NCI-H2171 treated with DMSO at 0.1 percent for 48 hours (cell line): ENCODE results near the gene KLRK1.
"Not testable (repeated sequence)": the region's sequence is repeated elsewhere in the genome, so short reads cannot be mapped to it uniquely, and the experiment has no call there.

Experiments
- DNase-seq: peaks from one replicate; lab custom pipeline; 2025; lab: John Stamatoyannopoulos, UW

Gene KLRK1

DNA sequence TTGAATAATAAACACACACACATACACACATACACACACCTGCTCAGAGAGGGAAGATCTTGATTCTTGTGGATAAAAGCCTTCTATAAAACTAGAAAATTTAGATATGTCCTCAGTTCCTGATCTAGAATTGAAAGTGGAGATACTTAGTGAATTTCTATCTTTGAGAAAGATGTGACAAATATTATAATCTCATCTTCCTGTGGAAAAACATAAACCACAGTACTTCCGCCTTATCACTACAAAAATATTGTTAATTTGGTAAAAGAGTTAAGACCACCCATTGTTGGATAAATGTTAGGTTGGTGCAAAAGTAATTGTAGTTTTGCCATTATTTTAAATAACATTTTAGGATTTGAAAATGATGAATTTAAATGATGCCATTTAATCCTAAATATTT lies at the start of gene KLRK1:
KLRK1 (minus strand) TSS at position 138 of the 400 bp plus-strand sequence. CDS start 1,231 bp downstream, outside the sequence.
- no peak for DNase-seq

DNA sequence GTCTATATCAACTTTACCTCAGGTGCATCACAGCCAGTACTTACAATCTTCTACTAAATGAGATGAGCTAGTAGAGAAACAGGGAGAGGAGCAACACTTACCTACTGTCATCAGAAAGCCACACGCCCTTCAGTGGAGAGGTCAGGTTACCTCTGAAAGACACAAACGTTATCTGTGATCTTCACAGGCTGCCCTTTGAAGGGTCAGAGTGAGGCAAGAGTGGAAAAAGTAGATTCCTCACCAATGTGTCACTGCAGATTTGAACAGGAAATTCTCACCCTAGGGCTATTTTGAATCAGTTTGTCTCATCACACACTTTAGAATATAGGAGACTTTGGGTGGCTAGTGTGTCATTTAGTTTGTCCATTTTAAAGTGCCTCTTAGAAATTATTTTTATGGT lies 47.8 kb upstream of the KLRK1 start:
- not testable (repeated sequence) for DNase-seq

DNA sequence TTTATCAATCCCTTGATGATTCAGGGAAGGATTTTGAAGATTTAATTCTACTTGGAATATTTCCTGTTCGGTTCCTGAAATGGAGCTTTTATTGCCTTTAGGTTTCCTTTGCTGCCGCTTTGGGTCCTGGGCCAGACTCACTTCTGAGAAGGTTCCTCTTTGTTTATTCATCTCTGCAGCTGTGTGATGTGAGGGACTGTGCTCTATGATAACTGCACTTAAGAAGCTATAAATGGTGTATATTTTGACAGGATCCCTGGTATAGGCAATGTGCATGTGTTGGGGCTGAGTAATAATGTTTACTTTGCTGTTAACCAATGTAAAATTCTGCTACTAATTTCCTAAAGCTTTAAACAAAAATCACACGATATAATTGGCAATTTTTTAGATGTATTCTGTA lies 46.0 kb upstream of the KLRK1 start, which contains the start of gene KLRC2:
KLRC2 (minus strand) TSS at position 195 of the 400 bp plus-strand sequence; CDS start at position 171, 24 bp downstream.
- not testable (repeated sequence) for DNase-seq

DNA sequence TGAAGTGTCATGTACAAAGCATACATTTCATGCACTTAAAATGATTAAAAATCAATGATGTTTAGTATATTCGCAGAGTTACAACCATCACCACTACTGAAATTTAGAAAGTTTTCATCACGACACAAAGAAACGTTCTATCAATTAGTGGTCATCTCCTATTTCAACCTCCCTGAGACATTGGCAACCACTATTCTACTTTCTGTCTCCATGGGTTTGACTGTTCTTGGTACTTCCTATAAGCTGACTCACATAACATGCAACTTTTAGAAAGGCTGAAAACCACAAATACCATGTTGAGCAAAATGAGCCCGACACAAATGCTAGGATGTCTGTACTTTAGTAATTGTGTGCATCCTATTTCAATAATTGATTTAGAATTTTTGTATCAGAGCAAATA lies 40.8 kb upstream of the KLRK1 start:
- not testable (repeated sequence) for DNase-seq

DNA sequence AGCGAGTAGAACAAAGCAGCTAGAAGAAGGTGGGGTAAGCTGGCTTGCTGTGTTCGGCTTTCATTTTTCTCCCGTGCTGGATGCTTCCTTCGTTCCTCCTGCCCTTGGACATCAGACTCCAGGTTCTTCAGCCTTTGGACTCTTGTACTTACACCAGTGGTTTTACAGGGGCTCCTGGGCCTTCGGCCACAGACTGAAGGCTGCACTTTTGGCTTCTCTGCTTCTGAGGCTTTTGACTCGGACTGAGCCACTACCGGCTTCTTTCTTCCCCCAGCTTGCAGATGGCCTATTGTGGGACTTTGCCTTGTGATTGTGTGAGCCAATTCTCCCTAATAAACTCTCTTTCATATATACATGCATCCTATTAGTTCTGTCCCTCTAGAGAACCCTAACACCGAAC lies 36.1 kb upstream of the KLRK1 start:
- not testable (repeated sequence) for DNase-seq

DNA sequence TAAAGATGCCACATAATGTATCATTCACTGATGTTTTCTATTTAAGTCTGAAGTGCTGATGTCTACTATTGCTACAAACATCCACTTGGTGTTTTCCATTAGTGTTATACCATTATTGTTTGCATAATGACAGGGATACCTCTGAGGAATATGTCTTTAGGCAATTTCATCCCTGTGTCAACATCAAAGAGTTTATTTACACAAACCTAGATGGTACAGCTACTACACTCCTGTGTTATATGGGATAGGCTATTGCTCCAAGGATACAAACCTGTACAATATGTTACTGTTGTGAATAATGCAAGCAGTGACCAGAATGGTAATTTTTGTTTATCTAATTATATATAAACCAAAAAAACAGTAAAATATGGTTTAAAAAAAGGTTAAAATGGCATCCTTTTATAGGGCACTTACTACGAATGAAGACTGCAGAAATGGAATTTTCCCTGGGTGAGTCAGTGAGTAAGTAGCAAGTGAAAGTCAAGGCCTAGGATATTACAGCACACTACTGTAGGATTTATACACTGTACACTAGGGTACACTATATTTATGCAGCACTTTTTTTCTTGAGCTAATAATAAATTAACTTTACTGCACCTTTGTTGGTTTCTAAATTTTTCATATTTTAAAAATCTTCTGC lies 34.5 kb upstream of the KLRK1 start:
- DNase-seq: not testable (repeated sequence)

DNA sequence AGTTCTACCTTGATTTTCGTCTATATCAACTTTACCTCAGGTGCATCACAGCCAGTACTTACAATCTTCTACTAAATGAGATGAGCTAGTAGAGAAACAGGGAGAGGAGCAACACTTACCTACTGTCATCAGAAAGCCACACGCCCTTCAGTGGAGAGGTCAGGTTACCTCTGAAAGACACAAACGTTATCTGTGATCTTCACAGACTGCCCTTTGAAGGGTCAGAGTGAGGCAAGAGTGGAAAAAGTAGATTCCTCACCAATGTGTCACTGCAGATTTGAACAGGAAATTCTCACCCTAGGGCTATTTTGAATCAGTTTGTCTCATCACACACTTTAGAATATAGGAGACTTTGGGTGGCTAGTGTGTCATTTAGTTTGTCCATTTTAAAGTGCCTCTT lies 32.3 kb upstream of the KLRK1 start:
- DNase-seq: not testable (repeated sequence)

DNA sequence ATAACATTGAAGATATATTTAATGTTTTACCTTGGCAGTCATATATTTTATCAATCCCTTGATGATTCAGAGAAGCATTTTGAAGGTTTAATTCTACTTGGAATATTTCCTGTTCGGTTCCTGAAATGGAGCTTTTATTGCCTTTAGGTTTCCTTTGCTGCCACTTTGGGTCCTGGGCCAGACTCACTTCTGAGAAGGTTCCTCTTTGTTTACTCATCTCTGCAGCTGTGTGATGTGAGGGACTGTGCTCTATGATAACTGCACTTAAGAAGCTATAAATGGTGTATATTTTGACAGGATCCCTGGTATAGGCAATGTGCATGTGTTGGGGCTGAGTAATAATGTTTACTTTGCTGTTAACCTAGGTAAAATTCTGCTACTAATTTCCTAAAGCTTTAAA lies 30.5 kb upstream of the KLRK1 start, which contains the start of gene KLRC3:
KLRC3 (minus strand) TSS at position 262 of the 400 bp plus-strand sequence; CDS start at position 217, 45 bp downstream.
- DNase-seq: not testable (repeated sequence)

DNA sequence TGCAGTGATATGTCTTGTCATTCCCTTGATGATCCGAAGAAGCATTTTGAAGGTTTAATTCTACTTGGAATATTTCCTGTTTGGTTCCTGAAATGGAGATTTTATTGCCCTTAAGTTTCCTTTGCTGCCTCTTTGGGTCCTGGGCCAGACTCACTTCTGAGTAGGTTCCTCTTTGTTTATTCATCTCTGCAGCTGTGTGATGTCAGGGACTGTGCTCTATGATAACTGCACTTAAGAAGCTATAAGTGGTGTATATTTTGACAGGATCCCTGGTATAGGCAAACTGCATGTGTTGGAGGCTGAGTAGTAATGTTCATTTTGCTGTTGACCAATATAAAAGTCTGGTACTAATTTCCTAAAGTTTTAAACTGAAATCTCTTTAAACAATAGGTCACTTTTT lies 19.6 kb upstream of the KLRK1 start, which contains the start of gene KLRC4:
KLRC4 (minus strand) TSS at position 366 of the 400 bp plus-strand sequence; CDS start at position 184, 182 bp downstream.
- DNase-seq: no peak

DNA sequence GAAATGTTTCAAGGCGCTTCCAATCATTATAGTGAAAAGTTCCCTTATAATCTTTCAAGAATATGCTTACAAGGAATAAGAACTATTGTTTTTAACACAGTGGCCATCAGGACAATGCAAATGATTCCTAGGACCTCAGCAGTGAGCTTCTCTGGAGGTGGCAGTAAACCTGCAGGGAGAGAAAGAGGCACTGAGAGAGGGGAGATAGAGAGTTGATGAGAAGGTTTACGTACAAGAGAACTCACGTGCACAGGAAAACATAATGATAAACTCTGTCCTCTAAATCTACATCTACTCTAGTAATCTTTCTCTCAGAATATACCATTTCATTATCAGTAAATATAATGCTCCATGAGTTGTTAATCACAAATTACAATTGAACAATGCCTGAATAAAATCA lies 19.0 kb upstream of the KLRK1 start:
- DNase-seq: no peak

DNA sequence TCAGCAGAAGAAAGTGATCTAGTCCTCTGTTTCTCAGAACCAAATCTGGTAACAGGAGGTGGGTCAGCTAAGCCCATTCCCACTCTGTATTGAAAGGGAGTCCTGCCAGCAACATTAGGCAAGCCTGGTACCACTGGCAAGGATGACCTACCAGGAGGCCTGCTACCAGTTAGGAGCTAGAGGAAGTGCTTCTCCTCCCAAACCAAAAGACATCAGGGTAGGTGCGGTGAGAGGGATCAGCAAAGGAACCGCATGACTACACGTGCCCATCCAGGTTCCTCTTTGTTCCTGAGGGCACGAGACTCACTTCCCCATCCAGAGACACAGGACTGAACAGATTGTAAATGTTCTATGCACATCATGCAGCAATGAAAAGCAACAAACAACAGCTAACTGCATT lies 16.9 kb upstream of the KLRK1 start:
- DNase-seq: no peak

DNA sequence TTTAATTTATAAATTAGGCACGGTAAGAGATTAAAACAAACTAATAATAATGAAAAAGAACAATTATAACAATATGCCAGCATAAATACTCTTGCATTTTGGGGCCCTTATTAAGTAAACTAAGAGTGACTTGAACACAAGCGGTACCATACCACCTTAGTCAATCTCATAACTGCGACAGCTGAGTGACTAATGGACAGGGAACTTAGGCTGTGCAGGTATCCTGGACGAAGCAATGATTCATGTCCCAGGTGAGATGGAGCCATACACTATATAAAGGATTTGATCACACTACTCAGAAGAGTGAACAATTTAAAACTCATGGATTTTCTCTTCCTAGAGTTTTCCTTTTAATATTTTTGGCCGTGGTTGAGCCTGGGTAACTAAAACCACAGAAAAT lies 15.5 kb upstream of the KLRK1 start:
- no peak for DNase-seq

DNA sequence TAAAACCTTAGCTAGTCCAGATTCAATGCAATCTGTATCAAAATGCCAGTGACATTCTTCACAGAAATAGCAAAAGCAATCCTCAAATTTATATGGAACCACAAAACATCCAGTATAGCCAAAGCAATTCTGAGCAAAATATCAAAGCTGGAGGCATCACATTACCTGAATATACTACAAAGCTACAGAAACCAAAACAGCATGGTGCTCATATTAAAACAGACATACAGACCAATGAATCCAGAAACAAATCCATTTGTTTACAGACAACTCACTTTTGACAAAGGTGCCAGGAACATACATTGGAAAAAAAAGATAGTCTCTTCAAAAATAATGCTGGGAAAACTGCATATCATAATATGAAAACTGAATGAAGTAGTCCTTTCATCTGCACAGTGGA lies 15.0 kb upstream of the KLRK1 start:
- no peak for DNase-seq

DNA sequence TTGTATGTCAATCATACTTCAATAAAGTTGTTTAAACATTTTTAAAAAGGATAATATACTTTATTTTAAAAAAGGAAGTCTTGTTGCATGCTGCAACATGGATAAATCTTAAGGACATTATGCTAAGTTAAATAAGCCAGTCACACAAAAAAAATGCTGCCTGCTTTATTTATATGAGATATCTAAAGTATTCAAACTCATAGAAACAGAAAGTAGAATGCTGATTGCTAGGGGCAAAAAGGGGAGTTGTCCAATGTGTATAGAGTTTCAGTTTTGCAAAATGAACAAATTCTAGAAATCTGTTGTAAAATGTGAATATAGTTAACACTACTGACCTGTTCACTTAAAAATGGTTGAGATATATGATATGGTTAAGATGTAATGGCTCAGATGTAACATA lies 11.0 kb upstream of the KLRK1 start:
- DNase-seq: no peak

DNA sequence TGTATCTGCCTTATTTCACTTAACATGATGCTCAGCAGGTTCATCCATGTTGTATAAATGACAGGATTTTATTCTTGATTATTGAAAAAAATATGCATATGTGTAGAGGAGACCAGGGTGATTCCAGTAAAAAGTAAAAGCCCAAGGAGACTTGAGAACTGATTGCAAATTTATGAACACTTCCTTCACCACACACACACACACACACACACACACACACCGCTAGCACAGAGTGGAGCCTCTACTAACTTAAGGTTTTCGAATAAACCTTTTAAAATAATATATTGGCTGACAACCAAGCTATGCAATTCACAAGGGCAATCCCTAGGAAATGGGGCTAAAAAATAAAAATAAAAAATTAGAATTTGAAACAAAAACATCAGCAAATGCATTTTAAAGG lies 8.3 kb upstream of the KLRK1 start:
- DNase-seq: no peak

DNA sequence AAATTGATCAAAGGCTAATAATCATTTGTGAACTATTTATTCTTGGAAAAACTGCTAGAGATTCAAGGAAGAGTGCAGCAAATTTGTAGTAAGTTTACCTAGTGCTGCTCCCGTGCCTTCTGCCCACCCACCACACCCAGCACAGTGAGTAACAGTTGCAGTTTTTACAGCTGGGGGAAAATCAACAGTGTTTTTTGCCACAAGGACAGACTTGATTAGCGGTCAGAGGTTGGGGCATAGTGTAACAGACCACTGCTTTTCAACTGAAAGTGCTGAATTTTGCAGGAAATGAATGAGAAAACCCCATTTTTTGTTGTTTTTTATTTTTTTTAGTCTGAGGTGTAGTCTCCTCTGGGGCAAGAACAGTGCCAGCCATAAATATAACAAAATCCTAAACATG lies 7.5 kb upstream of the KLRK1 start:
- DNase-seq: no peak

DNA sequence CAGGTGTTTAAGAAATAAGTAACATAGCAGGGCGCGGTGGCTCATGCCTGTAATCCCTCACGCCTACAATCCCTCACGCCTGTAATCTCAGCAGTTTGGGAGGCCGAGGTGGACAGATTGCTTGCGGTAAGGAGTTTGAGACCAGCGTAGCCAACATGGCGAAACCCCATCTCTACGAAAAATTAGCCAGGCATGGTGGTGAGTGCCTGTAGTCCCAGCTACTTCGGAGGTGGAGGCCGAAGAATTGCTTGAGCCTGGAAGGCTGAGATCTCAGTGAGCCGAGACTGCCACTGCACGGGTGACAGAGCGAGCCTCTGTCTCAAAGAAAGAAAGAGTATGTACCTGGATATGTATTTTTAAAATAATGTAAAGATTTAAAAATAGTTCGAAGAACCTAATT lies 6.3 kb upstream of the KLRK1 start:
- DNase-seq: not testable (repeated sequence)

DNA sequence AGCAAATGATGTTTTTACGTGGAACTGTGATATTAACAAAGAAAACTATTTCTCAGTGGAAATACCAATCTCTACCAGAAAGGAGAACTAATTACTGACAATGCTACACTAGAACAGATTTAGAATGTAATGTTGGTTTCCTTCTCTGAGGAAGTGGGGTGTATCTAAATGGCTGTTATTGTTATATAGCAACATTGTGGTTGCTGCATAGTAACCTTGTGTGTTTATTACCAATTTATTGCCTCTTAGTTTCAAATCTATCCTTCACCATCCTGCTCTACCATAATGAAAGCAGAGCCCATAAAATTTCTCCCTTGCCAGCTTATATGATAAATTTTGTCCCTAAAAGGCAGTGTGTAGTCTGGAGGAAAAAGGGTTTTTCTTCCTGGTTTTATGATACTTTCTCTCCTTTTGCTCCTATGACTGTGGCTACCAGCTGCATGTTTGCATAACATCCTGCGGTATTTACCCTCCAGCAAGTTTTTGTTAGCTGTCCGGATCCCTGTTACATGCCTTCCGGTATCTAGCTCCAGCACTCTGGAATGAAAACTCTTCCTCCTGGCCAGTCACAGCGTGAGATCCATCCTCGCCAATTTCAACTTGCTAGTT lies 5.7 kb upstream of the KLRK1 start:
- no peak for DNase-seq

DNA sequence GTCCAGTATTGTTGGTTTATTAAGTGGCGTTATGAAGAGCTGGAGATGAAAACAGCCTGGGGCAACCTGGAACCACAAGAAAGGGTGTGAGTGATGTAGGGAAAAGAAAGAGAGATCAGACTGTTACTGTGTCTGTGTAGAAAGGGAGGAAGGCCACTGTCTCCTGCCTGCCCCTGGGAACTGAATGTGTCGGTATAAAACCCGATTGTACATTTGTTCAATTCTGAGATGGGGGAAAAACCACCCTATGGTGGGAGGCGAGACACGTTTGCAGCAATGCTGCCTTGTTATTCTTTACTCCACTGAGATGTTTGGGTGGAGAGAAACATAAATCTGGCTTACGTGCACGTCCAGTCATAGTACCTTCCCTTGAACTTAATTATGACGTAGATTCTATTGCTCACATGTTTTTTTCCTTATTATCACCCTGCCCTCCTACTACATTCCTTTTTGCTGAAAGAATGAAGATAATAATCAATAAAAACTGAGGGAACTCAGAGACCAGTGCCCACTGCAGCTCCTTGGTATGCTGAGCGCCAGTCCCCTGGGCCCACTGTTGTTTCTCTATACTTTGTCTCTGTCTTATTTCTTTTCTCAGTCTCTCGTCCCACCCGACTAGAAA lies 4.8 kb upstream of the KLRK1 start:
- not testable (repeated sequence) for DNase-seq

DNA sequence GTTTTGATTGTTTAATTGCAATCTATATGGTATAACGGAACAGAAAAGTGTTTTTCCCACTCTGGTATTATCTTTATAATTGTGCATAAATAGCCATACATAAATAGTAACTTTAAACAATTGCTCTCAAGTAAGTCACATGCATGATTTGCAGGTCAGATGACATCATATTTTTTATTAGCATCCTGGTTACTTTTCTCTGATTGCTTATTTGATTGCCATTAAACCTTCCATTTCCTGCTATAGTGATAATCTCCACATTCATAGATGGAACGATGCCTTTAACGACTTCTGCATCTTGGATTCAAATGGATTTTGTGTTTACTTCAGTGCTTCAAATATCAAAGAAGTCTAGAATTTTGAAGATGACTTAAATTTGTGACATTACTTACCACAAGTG lies 3.5 kb upstream of the KLRK1 start:
- DNase-seq: no peak

DNA sequence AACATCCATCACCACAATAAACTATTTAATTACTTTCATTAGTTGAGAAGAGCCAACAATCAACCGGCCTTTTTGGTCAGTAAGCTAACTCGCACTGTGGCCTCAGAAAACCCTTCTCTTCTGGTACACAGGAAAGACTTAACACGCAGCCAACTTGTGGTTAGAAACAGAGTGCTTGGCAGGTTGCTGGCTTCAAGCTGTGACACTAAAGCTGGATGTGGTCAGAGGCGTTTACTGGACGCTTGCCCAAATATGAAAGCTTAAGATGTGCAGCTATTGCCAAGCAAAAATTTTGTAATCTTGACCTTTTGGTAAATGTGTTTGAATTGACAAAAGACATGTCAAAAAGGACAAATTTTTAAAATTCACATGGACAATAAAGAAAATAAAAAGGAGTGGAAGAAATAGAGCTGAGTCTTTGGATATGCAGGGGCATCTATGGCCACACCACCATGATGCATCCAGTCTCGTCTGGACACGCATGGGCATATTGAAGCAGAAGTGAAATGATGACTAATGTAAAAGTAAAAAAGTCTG lies 2.6 kb upstream of the KLRK1 start:
- DNase-seq: no peak

DNA sequence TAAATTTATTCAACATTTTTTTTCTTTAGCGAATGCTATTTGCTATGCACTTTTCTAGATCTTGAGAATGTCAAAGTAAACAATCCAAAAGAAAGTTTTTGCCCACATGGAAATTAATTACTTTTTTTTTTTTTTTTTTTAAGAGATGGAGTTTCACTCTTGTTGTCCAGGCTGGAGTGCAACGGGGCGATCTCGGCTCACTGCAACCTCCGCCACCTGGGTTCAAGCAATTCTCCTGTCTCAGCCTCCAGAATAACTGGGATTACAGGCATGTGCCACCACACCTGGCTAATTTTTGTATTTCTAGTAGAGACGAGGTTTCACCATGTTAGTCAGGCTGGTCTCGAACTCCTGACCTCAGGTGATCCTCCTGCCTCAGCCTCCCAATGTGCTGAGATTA lies 1.1 kb upstream of the KLRK1 start:
- not testable (repeated sequence) for DNase-seq
